ENCODE data around the gene GGA1. TPM values are rescaled to one million over a fixed set of nuclear protein-coding genes. Genes with fewer than 3 reads are reported as not detected.

Gene GGA1
- total RNA-seq, 1 donor from 2014 or later: 88.6 TPM

GRCh38 chr22:37633625-37634416, 25.2 kb downstream of the GGA1 start:
- DNase-seq (ENCODE audit: low read depth, low spot score): peak; percentile 69
- Mint-ChIP-seq H3K27ac (ENCODE audit: unreplicated experiment) (peak overlapping the region; percentile 93), H3K9me3 (no peaks in the 10 kb centered on the region), H3K4me1 (peaks cover 39% of the 10 kb centered on the region), H3K27me3 (ENCODE audit: low read depth) (peaks cover 4% of the 10 kb centered on the region), H3K4me3 (peak overlapping the region; percentile 87), H3K36me3 (ENCODE audit: low read depth) (no peaks in the 10 kb centered on the region)
- no peak for TF ChIP-seq CTCF (conservative IDR thresholded peaks at IDR 0.05)

- Mint-ChIP-seq H3K4me3 (peak overlapping the region; percentile 87), H3K4me1 (peaks cover 40% of the 10 kb centered on the region), H3K9me3 (no peaks in the 10 kb centered on the region), H3K27ac (ENCODE audit: unreplicated experiment) (peak overlapping the region; percentile 89), H3K27me3 (ENCODE audit: low read depth) (peaks cover 4% of the 10 kb centered on the region), H3K36me3 (ENCODE audit: low read depth) (no peaks in the 10 kb centered on the region)
- DNase-seq (ENCODE audit: low read depth, low spot score): no peak
- TF ChIP-seq CTCF (conservative IDR thresholded peaks at IDR 0.05): no peak
Measured at GRCh38 chr22:37634417-37634924, 25.8 kb downstream of the GGA1 start.

GRCh38 chr22:37635157-37635556, 26.5 kb downstream of the GGA1 start:
- no peak for DNase-seq (ENCODE audit: low read depth, low spot score)
- Mint-ChIP-seq H3K27me3 (ENCODE audit: low read depth) (peaks cover 4% of the 10 kb centered on the region), H3K27ac (ENCODE audit: unreplicated experiment) (peak overlapping the region; percentile 84), H3K36me3 (ENCODE audit: low read depth) (no peaks in the 10 kb centered on the region), H3K4me1 (peaks cover 40% of the 10 kb centered on the region), H3K4me3 (no peak overlapping the region), H3K9me3 (no peaks in the 10 kb centered on the region)
- no peak for TF ChIP-seq CTCF (conservative IDR thresholded peaks at IDR 0.05)

- no peak overlapping the region for H3K27ac Mint-ChIP-seq (ENCODE audit: unreplicated experiment)
- H3K4me1 Mint-ChIP-seq: peaks cover 40% of the 10 kb centered on the region
- H3K9me3 Mint-ChIP-seq: no peaks in the 10 kb centered on the region
- no peak for TF ChIP-seq CTCF (conservative IDR thresholded peaks at IDR 0.05)
- no peaks in the 10 kb centered on the region for H3K36me3 Mint-ChIP-seq (ENCODE audit: low read depth)
- peaks cover 4% of the 10 kb centered on the region for H3K27me3 Mint-ChIP-seq (ENCODE audit: low read depth)
- H3K4me3 Mint-ChIP-seq: peak overlapping the region; percentile 78
- DNase-seq (ENCODE audit: low read depth, low spot score): no peak
Measured at GRCh38 chr22:37636186-37636948, 27.7 kb downstream of the GGA1 start.

GRCh38 chr22:37636949-37637273, 28.3 kb downstream of the GGA1 start:
- no peaks in the 10 kb centered on the region for H3K9me3 Mint-ChIP-seq
- no peaks in the 10 kb centered on the region for H3K36me3 Mint-ChIP-seq (ENCODE audit: low read depth)
- peaks cover 4% of the 10 kb centered on the region for H3K27me3 Mint-ChIP-seq (ENCODE audit: low read depth)
- no peak for TF ChIP-seq CTCF (conservative IDR thresholded peaks at IDR 0.05)
- H3K27ac Mint-ChIP-seq (ENCODE audit: unreplicated experiment): no peak overlapping the region
- no peak for DNase-seq (ENCODE audit: low read depth, low spot score)
- H3K4me1 Mint-ChIP-seq: peaks cover 40% of the 10 kb centered on the region
- peak overlapping the region; percentile 78 for H3K4me3 Mint-ChIP-seq

Measured in neural crest cell (in vitro differentiated cells).